ENCODE results near the gene ROR2. TPM values are rescaled to one million over a fixed set of nuclear protein-coding genes. Genes with fewer than 3 reads are reported as not detected.

Gene ROR2
- total RNA-seq, 1 experiment from 2014 or later = 2.7 TPM

GRCh38 chr9:91908746-91909145 is 41.3 kb downstream of the ROR2 start:
- H3K27ac ChIP-seq (ENCODE audit: insufficient read length, low read depth, low read length) = no peak overlapping the region
- TF ChIP-seq CTCF (conservative IDR thresholded peaks at IDR 0.05) = no peak
- no peak overlapping the region for H2BK12ac ChIP-seq (ENCODE audit: insufficient read length, low read depth, low read length)
- H3K9ac ChIP-seq (ENCODE audit: extremely low read depth, insufficient read length, low read length) = no peak overlapping the region
- no peak overlapping the region for H3K18ac ChIP-seq (ENCODE audit: insufficient read length, low read depth, low read length)
- H3K79me2 ChIP-seq (ENCODE audit: insufficient read depth, low read length) = no peaks in the 10 kb centered on the region
- Mint-ChIP-seq H3K9me3 (no peaks in the 10 kb centered on the region; a peak in 1 of 5 replicates), H3K4me1 (peaks cover 12 to 16% of the 10 kb centered on the region in 2 experiments), H3K27me3 (ENCODE audit: low read depth) (peaks cover 49% of the 10 kb centered on the region), H3K27ac (no peak overlapping the region), H3K36me3 (ENCODE audit: insufficient read depth in 1 of 3, low read depth in 3 of 3) (no peaks in the 10 kb centered on the region; a peak in 1 of 7 replicates), H3K4me3 (no peak overlapping the region)
- no peak overlapping the region for H3T11ph ChIP-seq (ENCODE audit: low read length)
- H3K4ac ChIP-seq (ENCODE audit: low read depth, low read length) = no peak overlapping the region
- H3K79me1 ChIP-seq (ENCODE audit: insufficient read depth, low read depth, low read length, poor library complexity, severe bottlenecking) = no peaks in the 10 kb centered on the region
- H2BK15ac ChIP-seq (ENCODE audit: low read depth, low read length) = no peak overlapping the region
- DNase-seq = no peak
- no peak overlapping the region for H2AK5ac ChIP-seq (ENCODE audit: insufficient read length, low read length)
- H2BK5ac ChIP-seq (ENCODE audit: insufficient read length, low read length) = no peak overlapping the region
- no peak overlapping the region for H4K91ac ChIP-seq (ENCODE audit: insufficient read length, low read depth, low read length)
- no peaks in the 10 kb centered on the region for H3K9me3 ChIP-seq (ENCODE audit: control insufficient read depth, low read depth, low read length)
- H2AFZ ChIP-seq (ENCODE audit: low read length) = no peak overlapping the region
- no peak overlapping the region for H3K14ac ChIP-seq (ENCODE audit: insufficient read depth, low read length)
- H2BK20ac ChIP-seq (ENCODE audit: low read depth, low read length, poor library complexity, severe bottlenecking) = no peak overlapping the region
- H3K23ac ChIP-seq (ENCODE audit: insufficient read length, low read depth, low read length) = no peak overlapping the region
- H4K8ac ChIP-seq (replicated peaks; ENCODE audit: insufficient read length, low read depth, low read length) = no peak overlapping the region
- peaks cover 3% of the 10 kb centered on the region for H4K20me1 ChIP-seq (ENCODE audit: control insufficient read depth, insufficient read depth, insufficient read length)
- no peaks in the 10 kb centered on the region for H3K23me2 ChIP-seq (ENCODE audit: insufficient read length, low read depth, low read length, poor library complexity, severe bottlenecking)
- H3K27me3 ChIP-seq (ENCODE audit: insufficient read depth, low read length) = no peaks in the 10 kb centered on the region; the same call in 1 of the 2 replicates
- H2BK120ac ChIP-seq (ENCODE audit: low read depth, low read length, poor library complexity, severe bottlenecking) = no peak overlapping the region
- no peak overlapping the region for H3K4me2 ChIP-seq (ENCODE audit: insufficient read depth, insufficient read length, low read length)
- no peak overlapping the region for H3K56ac ChIP-seq (ENCODE audit: insufficient read length, low read depth, low read length)
- no CpG with 5 or more reads among the region's 4 CpGs for WGBS (ENCODE audit: extremely low coverage, insufficient read length, low lambda C conversion rate)
- H4K5ac ChIP-seq (ENCODE audit: insufficient read length, low read depth, low read length) = no peak overlapping the region
- H3K4me1 ChIP-seq (ENCODE audit: insufficient read depth, low read length) = peaks cover 3% of the 10 kb centered on the region; the same call in 1 of the 2 replicates
